B cell (primary cell): ENCODE results near the gene FFAR4. TPM values are rescaled to one million over a fixed set of nuclear protein-coding genes. Genes with fewer than 3 reads are reported as not detected.

Source experiments
- ATAC-seq: fragments of 200-7000 bp; cut with Tn5 transposase; one replicate; pipeline ENCODE4 v1.10.0; 2021; ENCODE audit warnings: low read depth, mild to moderate bottlenecking, moderate number of reproducible peaks, moderate library complexity
- CTCF ChIA-PET: fragments of 350-600 bp; sonication (Branson Sonifier 250); formaldehyde crosslinking; loops from one replicate; lab custom pipeline; 2021; ENCODE audit warnings: antibody characterized with exemption, inconsistent platforms; lab: Charles Lee
- POLR2A ChIA-PET: fragments of 350-600 bp; sonication (Branson Sonifier 250); formaldehyde crosslinking; loops from one replicate; lab custom pipeline; 2021; ENCODE audit warnings: antibody characterized with exemption; lab: Charles Lee
- DNase-seq: peaks from one replicate; pipeline ENCODE4 v3.0.0; 2013
- H2AFZ ChIP-seq: 2 replicates; pipeline ENCODE4 v1.6.1; 2012; ENCODE audit warnings: mild to moderate bottlenecking, low read depth, low read length; ENCODE audit not compliant: insufficient read depth, poor library complexity, severe bottlenecking
- H3K27ac ChIP-seq, 2 donors: 1 replicate in 1 of 2; 2 replicates in 1 of 2; pipeline ENCODE4 v1.5.1; 2012 to 2013; ENCODE audit warnings: low read length in 2 of 2, mild to moderate bottlenecking in 2 of 2, moderate library complexity in 1 of 2
- H3K27me3 ChIP-seq, 4 experiments: fragments of 200-600 bp in 1 of 4; sonication (generic) in 1 of 4; replicated peaks in 1 of 4; 1 replicate in 2 of 4; 2 replicates in 2 of 4; pipeline versions ENCODE4 v1.6.1 to v1.7.0; 2013 to 2016; ENCODE audit warnings: low read length in 3 of 4, mild to moderate bottlenecking in 2 of 4, mixed read lengths in 1 of 4, moderate library complexity in 1 of 4; ENCODE audit not compliant: insufficient read depth in 4 of 4, control insufficient read depth in 3 of 4; ENCODE audit errors: control extremely low read depth in 1 of 4
- H3K36me3 ChIP-seq, 2 experiments: replicated peaks in 1 of 2; 1 replicate in 1 of 2; 2 replicates in 1 of 2; pipeline versions ENCODE4 v1.6.1 to v1.7.1; 2013; ENCODE audit warnings: low read length in 1 of 2; ENCODE audit not compliant: insufficient read depth in 2 of 2, control insufficient read depth in 1 of 2; ENCODE audit errors: control extremely low read depth in 1 of 2, extremely low read depth in 1 of 2
- H3K4me1 ChIP-seq, 2 donors: fragments of 200-600 bp in 1 of 2; sonication (generic) in 1 of 2; 1 replicate in 1 of 2; 2 replicates in 1 of 2; pipeline versions ENCODE4 v1.5.1 to v1.6.1; 2013 to 2017; ENCODE audit warnings: low read length in 2 of 2; ENCODE audit not compliant: control insufficient read depth in 2 of 2, insufficient read depth in 2 of 2
- H3K4me2 ChIP-seq: replicated peaks from 2 replicates; pipeline ENCODE3; 2012; ENCODE audit warnings: mild to moderate bottlenecking, low read depth, low read length; ENCODE audit not compliant: poor library complexity, severe bottlenecking
- H3K4me3 ChIP-seq, 5 experiments: fragments of 200-600 bp in 1 of 5; sonication (generic) in 1 of 5; 1 replicate in 3 of 5; 2 replicates in 2 of 5; pipeline versions ENCODE4 v1.5.1 to v1.7.0; 2011 to 2016; ENCODE audit warnings: low read length in 4 of 5, mild to moderate bottlenecking in 4 of 5, low read depth in 2 of 5, control low read depth in 1 of 5, moderate library complexity in 1 of 5; ENCODE audit not compliant: insufficient read depth in 1 of 5; ENCODE audit errors: control extremely low read depth in 1 of 5, extremely low read depth in 1 of 5
- H3K79me2 ChIP-seq: fragments of 200-600 bp; sonication (generic); one replicate; pipeline ENCODE4 v1.6.0; 2016; ENCODE audit warnings: low read length; ENCODE audit not compliant: control insufficient read depth, insufficient read depth
- H3K9ac ChIP-seq: fragments of 200-600 bp; sonication (generic); 2 replicates; pipeline ENCODE4 v1.6.1; 2017; ENCODE audit warnings: mild to moderate bottlenecking, low read length, moderate library complexity
- H3K9me3 ChIP-seq, 3 donors: one replicate each; pipeline versions ENCODE4 v1.6.1 to v1.7.1; 2013; ENCODE audit warnings: low read length in 2 of 3; ENCODE audit not compliant: control insufficient read depth in 2 of 3, insufficient read depth in 1 of 3; ENCODE audit errors: control extremely low read depth in 1 of 3
- H4K20me1 ChIP-seq: 2 replicates; pipeline ENCODE4 v1.6.0; 2012; ENCODE audit warnings: mild to moderate bottlenecking, low read length; ENCODE audit not compliant: insufficient read depth, control insufficient read depth, poor library complexity, severe bottlenecking
- H3K27ac Mint-ChIP-seq: one replicate; pipeline ENCODE4 v1.8.0; 2021; ENCODE audit warnings: mixed read lengths
- H3K27me3 Mint-ChIP-seq: one replicate; pipeline ENCODE4 v1.8.0; 2021; ENCODE audit warnings: mixed read lengths
- H3K4me1 Mint-ChIP-seq: one replicate; pipeline ENCODE4 v1.8.0; 2021; ENCODE audit warnings: mixed read lengths
- H3K4me3 Mint-ChIP-seq: one replicate; pipeline ENCODE4 v1.8.0; 2021; ENCODE audit warnings: mixed read lengths
- H3K9me3 Mint-ChIP-seq: one replicate; pipeline ENCODE4 v1.8.0; 2022; ENCODE audit warnings: mixed read lengths; ENCODE audit not compliant: insufficient read depth
- EZH2 ChIP-seq: IDR thresholded peaks from 2 replicates; pipeline ENCODE4 v1.6.1; 2012; ENCODE audit warnings: borderline replicate concordance, low read depth, mild to moderate bottlenecking, moderate library complexity, low read length; ENCODE audit not compliant: insufficient read depth, poor library complexity, severe bottlenecking
- whole genome bisulfite sequencing: methylation state at CpG from one replicate; pipeline ENCODE4 v1.1.5; 2013; ENCODE audit warnings: missing lambda C conversion rate; ENCODE audit not compliant: insufficient coverage; 5-methylcytosine and 5-hydroxymethylcytosine counted together
- intact Hi-C: fragments of 100-400 bp; cut with micrococcal nuclease; formaldehyde crosslinking; loops from one replicate; pipeline ENCODE4 v1.10.0; 2022
- polyA plus RNA-seq: library from polyadenylated mRNA; depleted of rRNA; stranded (reverse); fragments of >200 nt; gene quantifications from 2 replicates; pipeline ENCODE4 v1.2.3, GENCODE V29; 2012
- total RNA-seq, 2 donors: library from RNA; stranded (reverse); fragments of 120-200 nt in 1 of 2; gene quantifications; 1 replicate in 1 of 2; 2 replicates in 1 of 2; pipeline versions ENCODE4 v1.2.3 to v1.2.4, GENCODE V29; 2013 to 2022
- TF ChIP-seq, protein P1 (sequence below): fragments of 200-600 bp; IDR thresholded peaks from one replicate; pipeline ENCODE4 v1.8.0; 2022; ENCODE audit warnings: antibody characterized with exemption, mild to moderate bottlenecking

The FFAR4 gene
- total and polyA plus RNA-seq, 2 donors (not counting 1 experiment from before 2014, with no cell fraction given): not detected

DNA sequence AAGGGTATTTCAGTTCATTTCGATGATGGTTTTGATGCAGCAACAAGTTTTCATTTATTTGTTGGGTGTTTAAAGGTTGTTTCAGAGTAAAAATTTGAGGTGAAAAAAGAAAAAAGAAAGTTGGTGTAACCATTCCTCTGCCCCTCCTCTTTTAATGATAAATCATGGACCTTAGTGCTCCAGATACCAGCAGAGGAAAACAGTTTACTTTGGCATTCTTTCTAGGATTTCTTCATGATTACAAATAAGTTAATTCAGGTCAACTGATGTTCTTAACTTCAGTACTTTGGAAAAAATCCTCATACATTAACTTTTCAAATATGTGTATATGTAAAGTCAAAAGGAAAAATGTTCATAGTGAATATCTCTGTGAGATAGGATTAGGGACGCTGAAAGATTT, 36.6 kb downstream of the FFAR4 start:
- peaks cover 0 to 5% (median 3%) of the 10 kb centered on the region in 3 donors for H3K9me3 ChIP-seq
- H3K79me2 ChIP-seq: no peaks in the 10 kb centered on the region
- Mint-ChIP-seq H3K4me1 (peaks cover 1% of the 10 kb centered on the region), H3K9me3 (peaks cover 3% of the 10 kb centered on the region), H3K27me3 (peaks cover 59% of the 10 kb centered on the region), H3K27ac (no peak overlapping the region), H3K4me3 (no peak overlapping the region)
- H3K4me2 ChIP-seq: no peak overlapping the region
- DNase-seq: no peak
- peaks cover 0 to 19% (median 7%) of the 10 kb centered on the region in 4 experiments for H3K27me3 ChIP-seq
- no peak overlapping the region for H2AFZ ChIP-seq
- ChIA-PET CTCF (no interaction called here), POLR2A (no interaction called here)
- intact Hi-C loops: no loop called here
- H4K20me1 ChIP-seq: no peaks in the 10 kb centered on the region
- TF ChIP-seq, protein P1, sequence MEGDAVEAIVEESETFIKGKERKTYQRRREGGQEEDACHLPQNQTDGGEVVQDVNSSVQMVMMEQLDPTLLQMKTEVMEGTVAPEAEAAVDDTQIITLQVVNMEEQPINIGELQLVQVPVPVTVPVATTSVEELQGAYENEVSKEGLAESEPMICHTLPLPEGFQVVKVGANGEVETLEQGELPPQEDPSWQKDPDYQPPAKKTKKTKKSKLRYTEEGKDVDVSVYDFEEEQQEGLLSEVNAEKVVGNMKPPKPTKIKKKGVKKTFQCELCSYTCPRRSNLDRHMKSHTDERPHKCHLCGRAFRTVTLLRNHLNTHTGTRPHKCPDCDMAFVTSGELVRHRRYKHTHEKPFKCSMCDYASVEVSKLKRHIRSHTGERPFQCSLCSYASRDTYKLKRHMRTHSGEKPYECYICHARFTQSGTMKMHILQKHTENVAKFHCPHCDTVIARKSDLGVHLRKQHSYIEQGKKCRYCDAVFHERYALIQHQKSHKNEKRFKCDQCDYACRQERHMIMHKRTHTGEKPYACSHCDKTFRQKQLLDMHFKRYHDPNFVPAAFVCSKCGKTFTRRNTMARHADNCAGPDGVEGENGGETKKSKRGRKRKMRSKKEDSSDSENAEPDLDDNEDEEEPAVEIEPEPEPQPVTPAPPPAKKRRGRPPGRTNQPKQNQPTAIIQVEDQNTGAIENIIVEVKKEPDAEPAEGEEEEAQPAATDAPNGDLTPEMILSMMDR: no peak
- no peak for TF ChIP-seq EZH2
- H3K4me3 ChIP-seq: no peak overlapping the region
- H3K36me3 ChIP-seq: no peaks in the 10 kb centered on the region
- H3K9ac ChIP-seq: no peak overlapping the region
- H3K27ac ChIP-seq: no peak overlapping the region
- no peak for ATAC-seq
- no peaks in the 10 kb centered on the region for H3K4me1 ChIP-seq
- WGBS: no CpG with 5 or more reads among the region's 2 CpGs

DNA sequence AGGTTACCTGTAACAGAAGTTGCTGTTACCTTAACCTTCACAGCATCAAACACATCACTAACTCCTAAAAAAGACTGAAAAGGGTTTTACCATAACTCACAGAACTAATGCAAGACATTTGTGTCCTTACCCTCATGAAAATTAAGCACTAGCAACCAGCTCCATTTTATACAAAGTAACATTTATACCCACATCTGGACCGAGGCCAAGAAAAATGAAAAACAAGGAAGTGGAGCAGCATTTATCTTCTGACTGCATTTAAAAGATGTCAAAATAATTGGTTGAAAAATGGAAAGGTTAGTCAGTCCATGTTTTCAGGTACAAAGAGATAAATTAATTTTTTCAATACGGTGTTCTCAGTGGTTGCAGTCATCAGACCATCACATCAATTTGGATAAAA, 37.7 kb downstream of the FFAR4 start:
- ATAC-seq (no peak), DNase-seq (no peak)
- Histone ChIP-seq H3K36me3 (no peaks in the 10 kb centered on the region), H3K27me3 (peaks cover 0 to 19% (median 7%) of the 10 kb centered on the region in 4 experiments), H3K4me3 (no peak overlapping the region), H2AFZ (no peak overlapping the region), H4K20me1 (no peaks in the 10 kb centered on the region), H3K4me2 (no peak overlapping the region), H3K79me2 (no peaks in the 10 kb centered on the region), H3K4me1 (no peaks in the 10 kb centered on the region), H3K27ac (no peak overlapping the region), H3K9ac (no peak overlapping the region), H3K9me3 (peaks cover 0 to 7% (median 3%) of the 10 kb centered on the region in 3 donors)
- no CpG with 5 or more reads among the region's 2 CpGs for WGBS
- peaks cover 1% of the 10 kb centered on the region for H3K4me1 Mint-ChIP-seq
- peaks cover 61% of the 10 kb centered on the region for H3K27me3 Mint-ChIP-seq
- intact Hi-C loops: no loop called here
- POLR2A ChIA-PET: no interaction called here
- peaks cover 3% of the 10 kb centered on the region for H3K9me3 Mint-ChIP-seq
- no peak overlapping the region for H3K27ac Mint-ChIP-seq
- no peak overlapping the region for H3K4me3 Mint-ChIP-seq
- no peak for TF ChIP-seq EZH2
- TF ChIP-seq, protein P1: no peak
- CTCF ChIA-PET: interaction anchor here (0.7 kb wide), 1 partner anchor 252 kb away, joined by 3 read pairs; no protein-coding TSS in a partner anchor
